Skeletal muscle cell (primary cell): ENCODE data around the gene ICA1.
"Not testable (repeated sequence)": the region's sequence is repeated elsewhere in the genome, so short reads cannot be mapped to it uniquely, and the experiment has no call there.

Experiments used
- DNase-seq: peaks from one replicate; pipeline ENCODE4 v3.0.0-alpha.2; 2010; ENCODE audit warnings: low read depth
- H3K4me3 ChIP-seq: 2 replicates; pipeline ENCODE4 v1.5.1; 2011; ENCODE audit warnings: low read depth, mild to moderate bottlenecking, control low read depth, low read length, moderate library complexity

ICA1 gene

DNA sequence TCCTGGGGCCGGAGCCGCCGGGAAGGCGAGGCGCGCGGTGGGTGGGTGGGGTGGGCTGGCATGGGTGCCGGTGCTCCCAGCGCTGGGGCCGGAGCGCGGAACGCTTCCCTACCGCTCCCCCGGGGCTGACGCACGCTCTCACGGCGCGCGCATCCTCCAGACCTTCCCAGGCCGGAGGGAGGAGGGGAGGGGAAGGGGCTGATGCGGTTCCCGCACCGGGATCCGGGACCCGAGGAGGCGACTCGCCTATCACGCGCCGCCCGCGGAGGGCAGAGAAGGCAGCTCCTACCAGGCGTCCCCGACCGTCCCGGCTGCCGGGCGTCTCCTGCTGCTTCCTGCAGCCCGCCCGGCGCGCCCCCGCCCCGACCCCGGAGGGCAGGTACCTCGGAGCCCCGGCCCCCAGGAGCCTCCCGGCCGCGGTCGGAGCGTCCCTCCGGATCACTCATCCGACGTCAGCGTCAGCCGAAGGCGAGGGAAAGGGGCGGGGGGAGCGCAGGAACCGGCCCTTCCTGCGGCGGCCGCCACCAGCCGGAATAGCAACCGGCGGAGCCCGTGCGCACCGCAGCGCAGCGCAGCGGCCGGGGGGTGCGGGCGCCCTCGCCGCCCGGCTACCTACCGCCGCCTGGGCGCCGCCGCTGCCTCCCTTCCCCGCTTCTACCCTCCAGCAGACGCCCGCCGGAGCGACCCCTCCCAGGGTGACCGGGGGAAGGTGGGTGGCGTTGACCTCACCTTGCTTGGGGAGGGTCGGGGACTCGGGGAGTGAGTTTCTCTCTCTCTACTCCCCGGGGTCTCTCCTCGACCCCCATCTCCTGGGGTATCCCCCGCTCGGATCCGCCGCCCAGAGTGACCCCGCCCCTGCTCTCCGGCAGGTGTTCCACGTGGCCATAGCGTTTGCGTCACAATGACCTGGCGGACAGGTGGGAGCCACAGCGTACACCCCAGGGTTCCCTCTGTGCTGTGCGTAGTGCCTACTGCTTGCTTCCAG, at the start of gene ICA1:
TSS of gene ICA1 (minus strand) at position 457 of the 985 bp plus-strand sequence. CDS start 26,241 bp downstream, outside the sequence.
- DNase-seq = no peak
- peak within 1 kb of the TSS; percentile 53 for H3K4me3 ChIP-seq

DNA sequence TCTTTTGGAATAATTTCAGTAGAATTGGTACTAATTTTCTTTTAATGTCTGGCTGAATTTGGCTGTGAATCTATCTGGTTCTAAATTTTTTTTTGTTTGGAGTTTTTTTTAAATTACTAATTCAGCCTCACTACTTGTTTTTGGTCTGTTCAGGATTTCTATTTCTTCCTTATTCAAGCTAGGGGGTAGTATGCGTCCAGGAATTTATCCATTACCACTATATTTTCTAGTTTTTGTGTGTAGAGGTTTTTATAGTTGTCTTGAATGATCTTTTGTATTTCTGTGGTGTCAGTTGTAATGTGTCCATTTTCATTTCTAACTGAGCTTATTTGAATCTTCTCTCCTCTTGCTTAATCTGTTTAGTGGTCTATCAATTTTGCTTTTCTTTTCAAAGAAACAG, 48.9 kb upstream of the ICA1 start:
- H3K4me3 ChIP-seq = no peak overlapping the region
- DNase-seq = no peak

DNA sequence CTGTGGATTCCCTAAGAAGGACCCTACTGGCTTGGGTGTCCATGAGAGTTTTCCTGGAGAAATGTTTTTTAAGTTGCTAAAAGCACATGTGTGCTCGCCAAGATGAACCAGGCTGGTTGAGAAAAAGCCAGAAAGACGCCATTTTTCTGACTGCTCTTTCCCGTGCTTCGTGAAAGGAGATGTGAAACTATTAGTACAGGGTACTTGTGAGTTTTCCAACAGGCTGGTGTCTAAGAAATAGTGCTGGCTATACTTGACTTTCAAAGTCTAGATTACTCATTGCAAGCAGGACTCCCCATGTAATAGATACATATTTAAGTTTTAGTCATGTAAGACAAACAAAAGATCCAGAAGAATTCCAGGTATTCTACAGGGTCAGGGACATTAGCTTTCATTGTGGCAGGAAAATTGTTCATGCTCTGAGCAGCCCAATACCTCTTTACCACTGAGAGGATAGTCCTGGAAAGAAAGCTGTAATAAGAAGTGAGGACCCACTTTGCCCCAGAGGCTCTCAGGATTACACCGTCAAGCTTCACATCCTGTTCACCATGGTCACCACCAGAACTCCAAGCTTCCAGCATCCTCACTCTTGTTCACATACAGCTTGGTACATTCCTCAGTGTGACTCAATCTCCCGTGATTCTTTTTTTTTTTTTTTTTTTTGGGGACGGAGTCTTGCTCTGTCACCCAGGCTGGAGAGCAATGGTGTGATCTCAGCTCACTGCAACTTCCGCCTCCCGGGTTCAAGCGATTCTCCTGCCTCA, 43.8 kb upstream of the ICA1 start:
- H3K4me3 ChIP-seq = no peak overlapping the region

DNA sequence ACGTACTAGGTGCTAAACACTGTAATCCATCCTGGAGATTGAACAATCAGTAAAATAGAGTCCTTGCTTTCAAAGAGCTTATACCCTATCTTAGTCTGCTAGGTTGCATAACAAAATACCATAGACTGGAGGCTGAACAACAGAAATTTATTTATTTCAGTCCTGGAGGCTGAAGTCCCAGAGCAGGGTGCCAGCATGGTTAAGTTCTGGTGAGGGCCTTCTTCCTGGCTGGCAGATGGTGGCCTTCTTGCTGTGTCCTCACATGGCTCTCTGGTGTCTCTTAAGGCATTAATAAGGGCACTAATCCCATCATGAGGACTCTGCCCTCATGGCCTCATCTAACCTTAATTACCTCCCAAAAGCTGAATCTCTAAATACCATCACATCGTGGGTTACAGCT, 43.1 kb upstream of the ICA1 start:
- H3K4me3 ChIP-seq = no peak overlapping the region
- no peak for DNase-seq

More for the DNA sequence above, 43.8 kb upstream of the ICA1 start:
- DNase-seq = no peak

DNA sequence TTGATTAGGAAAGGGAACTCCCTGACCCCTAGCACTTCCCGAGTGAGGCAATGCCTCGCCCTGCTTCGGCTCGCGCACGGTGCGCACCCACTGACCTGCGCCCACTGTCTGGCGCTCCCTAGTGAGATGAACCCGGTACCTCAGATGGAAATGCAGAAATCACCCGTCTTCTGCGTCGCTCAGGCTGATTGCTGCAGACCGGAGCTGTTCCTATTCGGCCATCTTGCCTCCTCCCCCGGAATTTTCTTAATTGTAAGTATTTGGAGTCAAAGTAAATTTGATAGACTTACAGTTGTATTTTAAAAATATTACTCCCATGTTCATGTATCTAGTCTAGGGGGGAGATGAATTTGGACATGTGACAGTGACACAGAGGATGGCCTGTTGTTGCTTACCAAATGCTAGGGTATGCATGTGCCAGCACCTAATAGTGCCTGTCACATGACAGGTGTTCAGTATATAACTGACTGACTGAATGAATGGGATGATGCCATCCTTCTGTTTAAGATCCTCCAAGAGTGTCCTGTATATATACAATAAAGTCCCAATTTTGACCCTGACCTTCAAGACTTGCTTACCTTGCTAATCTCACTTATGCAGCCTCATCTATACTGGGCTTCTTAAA, 42.0 kb upstream of the ICA1 start:
- no peak overlapping the region for H3K4me3 ChIP-seq
- no peak for DNase-seq

DNA sequence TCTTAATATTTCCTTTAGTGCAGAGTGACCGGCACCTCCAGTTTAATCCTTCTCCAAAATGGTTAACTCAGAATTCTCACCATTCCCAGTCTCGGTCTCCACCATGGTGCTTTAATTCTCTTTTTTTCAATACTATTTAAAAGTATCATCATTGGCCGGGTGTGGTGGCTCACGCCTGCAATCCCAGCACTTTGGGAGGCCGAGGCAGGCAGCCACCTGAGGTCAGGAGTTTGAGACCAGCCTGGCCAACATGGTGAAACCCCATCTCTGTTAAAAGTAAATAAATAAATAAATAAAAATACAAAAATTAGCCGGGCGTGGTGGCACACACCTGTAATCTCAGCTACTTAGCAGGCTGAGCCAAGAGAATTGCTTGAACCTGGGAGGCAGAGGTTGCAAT, 35.1 kb upstream of the ICA1 start:
- not testable (repeated sequence) for DNase-seq, H3K4me3 ChIP-seq

DNA sequence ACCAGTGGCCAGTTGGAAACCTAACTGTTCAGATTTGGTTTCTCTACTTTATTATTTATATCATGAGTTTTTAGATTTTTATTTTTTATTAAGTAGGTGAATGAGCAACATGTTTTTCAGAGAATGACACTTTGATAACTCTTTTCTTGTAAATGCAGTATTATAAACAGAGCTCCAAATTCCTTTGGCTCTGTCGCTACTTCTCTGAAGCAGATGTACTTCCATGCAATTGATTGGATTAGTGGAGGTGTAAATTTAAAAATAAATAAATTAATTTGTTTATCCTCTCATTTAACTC, 34.3 kb upstream of the ICA1 start:
- no peak for DNase-seq
- H3K4me3 ChIP-seq = no peak overlapping the region

DNA sequence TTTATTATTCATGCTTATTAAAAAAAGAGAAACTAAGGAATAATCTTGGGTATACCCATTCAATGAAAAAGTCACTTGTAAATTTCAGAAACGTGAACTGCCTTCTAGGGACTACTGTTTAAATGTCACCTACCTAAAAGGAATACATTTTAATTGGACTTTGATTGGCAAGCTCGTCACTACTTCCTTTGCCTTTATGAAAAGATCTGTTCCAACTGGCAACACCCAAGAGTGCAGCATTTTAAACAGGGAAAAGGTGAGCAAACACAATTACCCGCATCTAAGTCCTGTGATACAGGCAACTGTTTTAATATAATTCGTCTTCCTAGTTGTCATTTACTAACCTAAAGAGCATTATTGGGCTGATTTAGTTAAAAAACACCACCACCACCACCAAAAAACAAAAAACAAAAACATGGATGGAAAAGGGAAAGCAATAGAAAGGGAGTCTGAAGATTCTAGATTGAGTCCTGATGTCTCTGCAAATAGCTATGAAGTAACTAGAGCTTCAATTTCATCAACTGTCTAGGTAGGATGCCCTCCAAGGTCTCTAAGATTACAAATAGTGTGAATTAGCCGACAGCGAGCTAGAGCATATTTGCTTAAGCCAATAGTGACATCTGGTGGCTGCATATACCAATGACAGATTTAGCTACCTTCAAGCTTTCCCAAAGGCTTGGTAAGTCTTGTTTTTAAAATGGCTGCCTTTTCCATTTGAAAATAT, 33.8 kb upstream of the ICA1 start:
- DNase-seq = peak; percentile 49
- no peak overlapping the region for H3K4me3 ChIP-seq

DNA sequence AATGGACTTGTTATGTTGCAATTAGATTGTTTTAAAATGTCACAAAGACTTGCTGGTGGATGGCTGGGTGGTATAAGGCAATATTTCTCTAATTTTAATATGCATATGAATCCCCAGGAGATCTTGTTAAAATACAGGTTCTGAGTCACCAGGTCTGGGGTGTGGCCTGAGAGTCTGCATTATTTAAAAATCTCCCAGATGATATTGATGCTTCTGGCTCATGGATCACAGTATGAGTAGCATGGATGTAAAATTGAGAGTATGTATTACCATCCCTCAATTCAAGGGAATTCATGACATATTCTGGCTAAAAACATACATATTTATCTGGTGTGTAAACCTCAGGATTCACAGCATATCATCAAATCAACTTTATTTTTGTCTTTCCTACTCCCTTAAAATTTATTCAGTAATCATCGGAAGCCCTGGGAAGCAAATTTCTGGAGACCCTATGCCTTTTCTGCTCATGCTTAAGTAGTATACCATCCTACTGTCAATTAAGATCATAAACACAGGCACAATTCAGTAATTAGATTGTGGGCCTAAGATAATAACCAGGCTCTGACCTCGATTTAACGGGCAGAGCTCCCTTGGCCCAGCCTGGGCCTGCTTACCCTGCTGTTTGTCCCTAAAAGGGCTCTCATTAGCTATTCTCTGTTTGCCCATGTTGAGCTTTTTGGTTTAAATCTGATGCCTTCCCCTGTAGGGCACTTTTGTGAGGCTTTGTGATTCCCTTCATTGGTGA, 29.6 kb upstream of the ICA1 start:
- no peak overlapping the region for H3K4me3 ChIP-seq
- no peak for DNase-seq

DNA sequence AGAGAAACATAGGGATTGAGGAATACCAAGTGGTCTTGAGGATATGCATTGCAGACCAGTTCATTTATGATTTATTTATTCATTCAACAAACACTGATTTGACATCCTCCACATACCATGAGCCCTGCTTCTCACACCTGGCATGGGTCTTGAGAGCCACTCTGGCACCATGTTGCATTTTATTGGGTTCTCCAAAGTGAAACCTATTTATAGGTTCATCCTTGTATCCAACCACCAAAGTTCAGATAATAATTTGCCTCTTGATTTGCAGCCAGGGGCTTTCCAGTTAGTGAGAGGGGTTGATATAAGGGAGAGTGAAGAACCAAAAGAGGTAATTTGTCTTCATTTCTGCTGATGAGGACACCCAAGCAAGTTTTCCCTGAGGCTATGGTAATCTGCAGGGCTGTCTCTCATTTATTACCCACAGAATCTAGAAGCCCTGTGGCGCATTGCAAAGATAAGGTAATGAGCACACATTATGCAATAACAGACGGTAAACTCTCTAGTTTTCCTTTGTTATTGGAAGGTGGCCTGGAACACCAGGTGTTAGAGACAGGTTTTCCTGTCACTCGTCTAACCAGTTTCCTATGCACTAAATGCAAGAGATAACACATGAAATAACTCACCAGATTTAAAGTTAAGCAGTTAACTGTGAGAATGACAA, 28.8 kb upstream of the ICA1 start:
- no peak for DNase-seq
- no peak overlapping the region for H3K4me3 ChIP-seq

DNA sequence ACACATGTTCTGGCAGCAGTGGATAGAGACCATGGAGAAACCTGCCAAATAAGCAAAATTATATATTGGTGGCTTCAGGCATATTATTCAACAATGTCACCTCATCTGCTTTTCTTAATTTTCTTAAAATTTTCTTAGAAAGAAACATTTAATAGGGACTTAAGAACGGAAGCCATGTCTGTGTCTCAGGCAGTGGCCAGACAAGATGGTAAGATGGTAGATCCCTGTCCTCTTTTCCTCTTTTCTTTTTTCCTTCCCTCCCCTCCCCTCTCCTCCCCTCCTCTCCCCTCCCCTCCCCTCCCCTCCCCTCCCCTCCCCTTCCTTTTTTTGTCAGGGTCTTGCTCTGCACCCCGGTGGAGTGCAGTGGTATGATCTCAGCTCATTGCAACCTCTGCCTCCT, 24.2 kb upstream of the ICA1 start:
- no peak overlapping the region for H3K4me3 ChIP-seq

DNA sequence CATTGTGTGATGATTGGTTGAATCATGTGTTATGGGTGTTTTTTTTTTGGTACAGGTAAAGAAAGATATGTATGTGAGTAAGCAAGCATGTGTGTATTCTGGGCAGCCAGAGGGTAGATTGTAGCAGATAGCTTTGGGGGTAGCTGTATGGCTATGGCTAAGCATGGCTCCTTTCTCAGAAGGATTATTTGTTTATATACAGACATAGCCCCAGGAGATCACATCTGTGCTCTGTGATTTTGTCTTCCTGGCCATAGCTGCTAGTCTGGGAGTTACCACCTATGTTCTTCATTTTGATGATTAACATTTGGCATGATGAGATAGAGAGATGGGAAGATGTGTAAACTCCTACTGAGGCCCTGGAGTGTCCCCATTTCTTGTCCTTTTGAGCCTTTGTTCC, 23.2 kb upstream of the ICA1 start:
- no peak for DNase-seq
- no peak overlapping the region for H3K4me3 ChIP-seq

More for the DNA sequence above, 24.2 kb upstream of the ICA1 start:
- no peak for DNase-seq

DNA sequence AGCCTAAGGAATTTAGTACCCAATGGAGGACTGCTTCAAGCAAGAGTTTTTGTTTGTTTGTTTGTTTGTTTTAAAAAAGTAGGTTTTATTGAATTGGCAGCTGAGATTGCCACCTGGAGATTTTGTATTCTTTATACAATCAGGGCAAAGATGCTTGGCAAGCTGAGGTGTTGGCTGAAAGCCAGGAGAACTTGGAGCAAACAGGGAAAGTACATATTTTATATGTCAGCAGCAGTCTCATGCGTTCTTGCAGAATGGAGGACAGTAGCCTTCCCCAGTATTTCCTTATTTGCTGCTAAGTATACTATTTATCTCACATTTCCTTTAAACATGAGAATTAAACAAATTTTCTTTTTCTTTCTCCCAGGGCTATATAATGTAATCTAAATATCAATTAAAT, 22.6 kb upstream of the ICA1 start:
- DNase-seq = no peak
- H3K4me3 ChIP-seq = no peak overlapping the region

DNA sequence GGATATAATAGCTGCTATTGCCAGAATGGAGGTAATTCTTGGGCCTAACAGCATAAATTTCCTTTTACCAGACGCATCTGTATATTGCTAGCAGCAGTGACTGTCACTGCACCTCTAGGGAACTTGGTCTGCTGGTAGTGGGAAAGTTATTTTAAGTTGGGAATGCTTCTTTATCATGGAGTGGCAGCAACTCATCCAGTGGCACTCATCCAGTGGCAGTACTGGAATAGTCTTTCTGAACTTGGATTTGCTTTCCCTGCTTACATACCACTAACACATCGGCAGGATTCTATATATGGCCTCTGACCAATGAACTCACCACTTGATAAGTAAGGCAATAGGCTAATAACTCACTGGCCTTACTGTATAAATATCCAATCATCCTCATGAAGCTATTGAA, 22.0 kb upstream of the ICA1 start:
- DNase-seq = no peak
- no peak overlapping the region for H3K4me3 ChIP-seq

DNA sequence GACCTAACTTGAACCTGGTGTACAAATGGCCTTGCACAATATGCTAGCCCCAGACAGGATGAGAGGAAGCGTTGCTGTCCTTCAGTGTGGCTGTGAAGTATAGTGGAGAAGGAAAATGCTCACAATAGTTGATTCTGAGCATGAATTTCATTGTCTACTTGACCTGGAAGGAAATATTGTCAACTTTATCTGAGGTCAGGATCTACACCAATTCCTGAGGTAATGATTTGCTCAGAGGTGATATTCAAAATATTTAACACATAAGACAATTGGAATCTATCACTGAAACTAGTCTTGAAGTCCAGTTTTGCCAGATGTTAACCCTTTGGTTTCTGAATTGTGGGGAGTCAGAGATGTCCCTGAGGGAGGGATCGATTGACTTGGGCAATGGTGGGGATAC, 20.9 kb upstream of the ICA1 start:
- H3K4me3 ChIP-seq = no peak overlapping the region
- no peak for DNase-seq

DNA sequence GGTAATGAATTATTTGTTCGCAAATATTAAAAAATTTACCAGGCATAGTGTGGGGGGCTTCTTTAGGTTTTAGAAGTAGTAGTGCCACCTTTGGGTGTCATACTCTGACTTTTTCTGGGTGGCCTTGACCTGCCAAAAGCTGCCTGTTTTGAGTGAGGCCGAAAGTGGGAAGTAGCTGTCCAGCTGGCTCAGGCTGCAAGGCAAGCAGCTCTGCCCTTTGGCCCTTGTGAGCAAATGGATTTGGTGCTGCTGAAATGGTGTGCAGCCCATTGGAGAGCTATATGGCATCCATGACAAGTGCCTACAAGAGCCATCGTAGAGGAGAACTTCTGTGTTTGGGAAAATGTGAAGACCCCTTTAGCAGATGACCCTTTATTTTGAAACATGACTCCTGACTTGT, 20.2 kb upstream of the ICA1 start:
- no peak for DNase-seq
- no peak overlapping the region for H3K4me3 ChIP-seq

DNA sequence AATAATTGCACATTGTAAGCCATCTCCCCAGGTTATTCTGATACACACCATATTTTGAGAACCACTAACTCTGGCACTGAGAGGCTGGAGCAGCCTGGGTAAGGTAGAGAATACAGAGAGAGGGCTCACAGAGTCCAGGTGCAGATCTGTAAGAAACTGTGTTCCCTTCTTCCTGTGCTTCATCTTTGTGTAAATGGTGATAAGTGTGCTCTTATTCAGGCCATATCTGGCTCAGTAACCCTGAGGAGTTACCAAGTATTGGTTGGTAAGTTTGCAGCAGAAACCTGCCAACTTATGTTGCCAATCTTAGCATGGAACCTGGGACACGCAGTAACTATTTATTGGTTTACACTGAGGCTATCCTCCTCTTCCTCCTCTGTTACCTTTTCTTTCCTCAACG, 16.2 kb upstream of the ICA1 start:
- DNase-seq = no peak
- H3K4me3 ChIP-seq = no peak overlapping the region

DNA sequence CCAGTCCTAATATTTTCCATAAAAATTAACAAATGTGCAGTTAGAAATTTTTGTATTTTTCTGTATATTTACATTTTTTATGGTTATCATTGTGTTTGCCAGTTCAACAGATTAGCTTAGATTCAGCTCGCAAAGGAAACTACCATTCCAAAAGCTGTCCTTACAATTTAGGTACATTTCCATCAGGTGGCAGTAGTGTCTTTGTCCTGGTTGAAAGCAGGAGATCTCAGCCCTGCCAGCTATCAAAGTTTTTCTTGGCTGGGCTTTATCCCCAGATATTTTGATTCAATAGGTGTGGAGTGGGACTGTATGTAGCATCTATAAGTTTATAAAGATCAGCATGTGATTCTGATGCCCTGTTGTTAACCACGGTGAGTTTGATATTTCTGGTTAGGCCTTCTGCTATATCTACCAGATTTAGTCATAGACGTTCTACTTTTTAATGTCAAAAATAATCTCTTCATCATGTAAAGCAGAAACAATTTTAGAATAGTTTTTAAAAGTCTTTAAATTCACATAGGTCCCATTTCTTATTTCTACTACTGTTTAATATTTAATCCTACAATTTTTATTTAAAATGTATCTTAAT, 15.5 kb upstream of the ICA1 start:
- no peak for DNase-seq
- no peak overlapping the region for H3K4me3 ChIP-seq
